Activated CD4-positive, alpha-beta T cell treated with anti-CD3 and anti-CD28 coated beads, Interleukin-2, amount 50 U/mL, for 4 hours (primary cell): ENCODE data around the gene THUMPD3.

ENCODE experiments used
- DNase-seq, 2 experiments: peaks; one replicate each; pipeline ENCODE4 v3.0.0-alpha.2; 2020

Gene THUMPD3

GRCh38 chr3:9397906-9398699 is 35.2 kb downstream of the THUMPD3 start:
- DNase-seq = peak; percentile 16 to 23

GRCh38 chr3:9398700-9399336 is 36.0 kb downstream of the THUMPD3 start:
- no peak for DNase-seq

- DNase-seq = no peak
Observed at GRCh38 chr3:9399337-9399703, 36.5 kb downstream of the THUMPD3 start.

- no peak for DNase-seq
Observed at GRCh38 chr3:9399746-9400145, 36.9 kb downstream of the THUMPD3 start.

GRCh38 chr3:9400616-9401015 is 37.8 kb downstream of the THUMPD3 start:
- no peak for DNase-seq

- no peak for DNase-seq
Observed at GRCh38 chr3:9401986-9402385, 39.1 kb downstream of the THUMPD3 start.

- DNase-seq = no peak
Observed at GRCh38 chr3:9402410-9403228, 39.8 kb downstream of the THUMPD3 start.

- DNase-seq = no peak
Observed at GRCh38 chr3:9403463-9403862, 40.6 kb downstream of the THUMPD3 start.

- DNase-seq = no peak
Observed at GRCh38 chr3:9404680-9405079, 41.8 kb downstream of the THUMPD3 start.

- no peak for DNase-seq
Observed at GRCh38 chr3:9405756-9406155, 42.9 kb downstream of the THUMPD3 start.

GRCh38 chr3:9406856-9407626 is 44.2 kb downstream of the THUMPD3 start:
- no peak for DNase-seq

- no peak for DNase-seq
Observed at GRCh38 chr3:9408061-9408460, 45.2 kb downstream of the THUMPD3 start.

GRCh38 chr3:9408546-9408945 is 45.7 kb downstream of the THUMPD3 start:
- no peak for DNase-seq

- no peak for DNase-seq
Observed at GRCh38 chr3:9409981-9410854, 47.4 kb downstream of the THUMPD3 start.

- no peak for DNase-seq
Observed at GRCh38 chr3:9411302-9411701, 48.4 kb downstream of the THUMPD3 start.

GRCh38 chr3:9412293-9412692 is 49.4 kb downstream of the THUMPD3 start:
- DNase-seq = no peak

GRCh38 chr3:9414826-9415225 is 52.0 kb downstream of the THUMPD3 start:
- DNase-seq = no peak

GRCh38 chr3:9415485-9416138 is 52.8 kb downstream of the THUMPD3 start:
- no peak for DNase-seq

GRCh38 chr3:9416139-9416780 is 53.4 kb downstream of the THUMPD3 start:
- DNase-seq = no peak

GRCh38 chr3:9420850-9421549 is 58.1 kb downstream of the THUMPD3 start:
- DNase-seq = no peak
